Measurements from ENCODE around the gene NOC3L. TPM values are rescaled to one million over a fixed set of nuclear protein-coding genes. Genes with fewer than 3 reads are reported as not detected.

The NOC3L gene
- total and polyA plus RNA-seq, 10 of the 15 experiments (the other 5 are each of a cell fraction or from before 2014, with no cell fraction given): 27.8 to 51.4 (median 40.5) TPM

DNA sequence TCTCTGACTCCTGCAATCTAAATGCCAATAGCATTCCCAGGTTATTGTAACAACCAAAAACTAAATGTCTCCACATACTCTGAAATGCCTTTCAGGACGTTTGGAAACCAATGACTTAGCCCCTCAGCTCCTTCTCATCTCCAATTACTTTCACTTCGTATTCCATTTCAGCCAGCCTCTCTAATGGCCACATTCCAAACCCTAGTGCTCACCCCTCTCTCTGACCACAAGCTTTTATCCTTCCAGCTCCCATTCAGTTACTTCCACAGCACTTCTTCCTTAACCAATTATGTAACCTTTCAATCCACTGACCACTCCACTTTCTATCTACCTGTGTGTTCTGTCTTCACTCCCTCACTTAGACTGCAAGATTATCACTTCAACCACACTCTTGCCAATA lies 4.3 kb downstream of the NOC3L start:
- no peak for ATAC-seq
- Histone ChIP-seq H3K79me2 (ENCODE audit: control insufficient read depth, insufficient read depth, low read length) (peaks cover 45% of the 10 kb centered on the region), H3K4me2 (ENCODE audit: control insufficient read depth, insufficient read depth) (peak overlapping the region; percentile 48), H4K20me1 (ENCODE audit: control insufficient read depth, insufficient read depth) (no peaks in the 10 kb centered on the region), H3K9me3 (replicated peaks; ENCODE audit: control insufficient read depth, insufficient read depth, low read length) (no peaks in the 10 kb centered on the region), H3K27ac (ENCODE audit: control insufficient read depth, insufficient read depth) (no peak overlapping the region), H2AFZ (ENCODE audit: control insufficient read depth, low read depth, low read length) (no peak overlapping the region), H3K36me3 (ENCODE audit: control insufficient read depth in 2 of 2, insufficient read depth in 2 of 2, low read length in 1 of 2) (peaks cover 0 to 22% of the 10 kb centered on the region in 2 experiments; a peak in 3 of 4 replicates), H3K9ac (ENCODE audit: control insufficient read depth, insufficient read depth, low read length) (no peak overlapping the region), H3K4me3 (0 out of 2 replicates have a peak overlapping the region, but pooled peaks have one; percentile 1), H3K27me3 (replicated peaks in 1 of 2; ENCODE audit: control insufficient read depth in 2 of 2, insufficient read depth in 2 of 2, low read length in 1 of 2) (no peaks in the 10 kb centered on the region), H3K4me1 (ENCODE audit: control insufficient read depth, insufficient read depth, low read length) (peaks cover 4% of the 10 kb centered on the region)
- TF ChIP-seq JUND (IDR thresholded peaks at IDR 0.05; ENCODE audit: low read depth, low read length) (no peak), KAT2A (conservative IDR thresholded peaks at IDR 0.05; ENCODE audit: control insufficient read depth, low read depth, low read length) (no peak), NR2F1 (conservative IDR thresholded peaks at IDR 0.05) (no peak), ASH2L (IDR thresholded peaks at IDR 0.05; ENCODE audit: borderline replicate concordance, low read depth) (no peak)
- TF ChIP-seq, protein P1, sequence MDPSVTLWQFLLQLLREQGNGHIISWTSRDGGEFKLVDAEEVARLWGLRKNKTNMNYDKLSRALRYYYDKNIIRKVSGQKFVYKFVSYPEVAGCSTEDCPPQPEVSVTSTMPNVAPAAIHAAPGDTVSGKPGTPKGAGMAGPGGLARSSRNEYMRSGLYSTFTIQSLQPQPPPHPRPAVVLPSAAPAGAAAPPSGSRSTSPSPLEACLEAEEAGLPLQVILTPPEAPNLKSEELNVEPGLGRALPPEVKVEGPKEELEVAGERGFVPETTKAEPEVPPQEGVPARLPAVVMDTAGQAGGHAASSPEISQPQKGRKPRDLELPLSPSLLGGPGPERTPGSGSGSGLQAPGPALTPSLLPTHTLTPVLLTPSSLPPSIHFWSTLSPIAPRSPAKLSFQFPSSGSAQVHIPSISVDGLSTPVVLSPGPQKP (IDR thresholded peaks at IDR 0.05; ENCODE audit: low read depth, low read length): no peak
- TF ChIP-seq, protein P2, sequence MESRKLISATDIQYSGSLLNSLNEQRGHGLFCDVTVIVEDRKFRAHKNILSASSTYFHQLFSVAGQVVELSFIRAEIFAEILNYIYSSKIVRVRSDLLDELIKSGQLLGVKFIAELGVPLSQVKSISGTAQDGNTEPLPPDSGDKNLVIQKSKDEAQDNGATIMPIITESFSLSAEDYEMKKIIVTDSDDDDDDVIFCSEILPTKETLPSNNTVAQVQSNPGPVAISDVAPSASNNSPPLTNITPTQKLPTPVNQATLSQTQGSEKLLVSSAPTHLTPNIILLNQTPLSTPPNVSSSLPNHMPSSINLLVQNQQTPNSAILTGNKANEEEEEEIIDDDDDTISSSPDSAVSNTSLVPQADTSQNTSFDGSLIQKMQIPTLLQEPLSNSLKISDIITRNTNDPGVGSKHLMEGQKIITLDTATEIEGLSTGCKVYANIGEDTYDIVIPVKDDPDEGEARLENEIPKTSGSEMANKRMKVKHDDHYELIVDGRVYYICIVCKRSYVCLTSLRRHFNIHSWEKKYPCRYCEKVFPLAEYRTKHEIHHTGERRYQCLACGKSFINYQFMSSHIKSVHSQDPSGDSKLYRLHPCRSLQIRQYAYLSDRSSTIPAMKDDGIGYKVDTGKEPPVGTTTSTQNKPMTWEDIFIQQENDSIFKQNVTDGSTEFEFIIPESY (IDR thresholded peaks at IDR 0.05): no peak
- TF ChIP-seq, protein P3, sequence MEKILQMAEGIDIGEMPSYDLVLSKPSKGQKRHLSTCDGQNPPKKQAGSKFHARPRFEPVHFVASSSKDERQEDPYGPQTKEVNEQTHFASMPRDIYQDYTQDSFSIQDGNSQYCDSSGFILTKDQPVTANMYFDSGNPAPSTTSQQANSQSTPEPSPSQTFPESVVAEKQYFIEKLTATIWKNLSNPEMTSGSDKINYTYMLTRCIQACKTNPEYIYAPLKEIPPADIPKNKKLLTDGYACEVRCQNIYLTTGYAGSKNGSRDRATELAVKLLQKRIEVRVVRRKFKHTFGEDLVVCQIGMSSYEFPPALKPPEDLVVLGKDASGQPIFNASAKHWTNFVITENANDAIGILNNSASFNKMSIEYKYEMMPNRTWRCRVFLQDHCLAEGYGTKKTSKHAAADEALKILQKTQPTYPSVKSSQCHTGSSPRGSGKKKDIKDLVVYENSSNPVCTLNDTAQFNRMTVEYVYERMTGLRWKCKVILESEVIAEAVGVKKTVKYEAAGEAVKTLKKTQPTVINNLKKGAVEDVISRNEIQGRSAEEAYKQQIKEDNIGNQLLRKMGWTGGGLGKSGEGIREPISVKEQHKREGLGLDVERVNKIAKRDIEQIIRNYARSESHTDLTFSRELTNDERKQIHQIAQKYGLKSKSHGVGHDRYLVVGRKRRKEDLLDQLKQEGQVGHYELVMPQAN (conservative IDR thresholded peaks at IDR 0.05): no peak
- in situ Hi-C loops (cut with MboI): no loop called here
- POLR2A ChIA-PET: interaction anchor here (0.9 kb wide), 2 partner anchors 8 to 9 kb away, joined by 3 to 4 read pairs; no protein-coding TSS in a partner anchor
- SMC1A ChIA-PET (ENCODE audit: uncharacterized antibody, unreplicated experiment): no interaction called here
- CTCF ChIA-PET: no interaction called here
- FAIRE-seq: no peak
- DNase-seq (ENCODE audit: low read depth, low spot score): no peak
- RAD21 ChIA-PET (ENCODE audit: unreplicated experiment): interaction anchor here (0.9 kb wide), 1 partner anchor 44 kb away, joined by 4 read pairs; the partner anchor contains the start of gene TBC1D12
- intact Hi-C loops (cut with micrococcal nuclease; ENCODE audit: unreplicated experiment): loop anchor here (10.0 kb wide), 1 partner anchor 186 kb away; the partner anchor contains the start of gene HELLS
- BruUV-seq (replicated peaks): TSS peak; percentile 17
- WGBS (ENCODE audit: insufficient coverage, insufficient replicate concordance, low lambda C conversion rate, missing lambda C conversion rate): 66% methylated on average over 2 of the region's 2 CpGs

Data from GM12878 (cell line).